ENCODE results near the gene ARL3. TPM values are rescaled to one million over a fixed set of nuclear protein-coding genes. Genes with fewer than 3 reads are reported as not detected.

ARL3 gene
- total RNA-seq, 1 experiment from 2014 or later, result 16.5 TPM

DNA sequence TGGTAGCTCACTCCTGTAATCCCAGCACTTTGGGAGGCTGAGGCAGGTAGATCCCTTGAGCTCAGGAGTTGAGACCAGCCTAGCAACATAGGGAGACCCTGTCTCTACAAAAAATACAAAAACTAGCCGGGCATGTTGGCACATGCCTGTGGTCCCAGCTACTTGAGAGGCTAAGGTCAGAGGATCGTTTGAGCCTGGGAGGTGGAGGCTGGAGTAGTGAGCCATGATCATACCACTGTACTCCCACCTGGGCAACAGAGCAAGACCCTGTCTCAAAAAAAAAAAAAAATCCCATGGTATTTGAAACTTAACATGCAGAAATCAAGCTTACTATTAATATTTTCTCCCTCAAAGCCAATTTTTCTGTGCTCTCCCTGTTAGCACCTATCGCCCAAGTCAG, 6.1 kb upstream of the ARL3 start:
- Histone ChIP-seq H2BK20ac (ENCODE audit: low read depth, low read length, poor library complexity, severe bottlenecking) (no peak overlapping the region), H4K5ac (ENCODE audit: insufficient read length, low read depth, low read length) (no peak overlapping the region), H3K23ac (ENCODE audit: insufficient read length, low read depth, low read length) (no peak overlapping the region), H3T11ph (ENCODE audit: low read length) (no peak overlapping the region), H3K27ac (ENCODE audit: insufficient read length, low read depth, low read length) (no peak overlapping the region), H2AK5ac (ENCODE audit: insufficient read length, low read length) (no peak overlapping the region), H2BK120ac (ENCODE audit: low read depth, low read length, poor library complexity, severe bottlenecking) (no peak overlapping the region), H3K9ac (ENCODE audit: extremely low read depth, insufficient read length, low read length) (no peak overlapping the region), H4K91ac (ENCODE audit: insufficient read length, low read depth, low read length) (no peak overlapping the region), H4K8ac (replicated peaks; ENCODE audit: insufficient read length, low read depth, low read length) (no peak overlapping the region), H3K79me1 (ENCODE audit: insufficient read depth, low read depth, low read length, poor library complexity, severe bottlenecking) (no peaks in the 10 kb centered on the region), H3K79me2 (ENCODE audit: insufficient read depth, low read length) (peaks cover under 1% of the 10 kb centered on the region; the same call in 1 of the 2 replicates), H3K23me2 (ENCODE audit: insufficient read length, low read depth, low read length, poor library complexity, severe bottlenecking) (peaks cover under 1% of the 10 kb centered on the region), H3K14ac (ENCODE audit: insufficient read depth, low read length) (no peak overlapping the region), H2BK12ac (ENCODE audit: insufficient read length, low read depth, low read length) (no peak overlapping the region), H2AFZ (ENCODE audit: low read length) (no peak overlapping the region), H4K20me1 (ENCODE audit: control insufficient read depth, insufficient read depth, insufficient read length) (no peaks in the 10 kb centered on the region), H3K27me3 (ENCODE audit: insufficient read depth, low read length) (no peaks in the 10 kb centered on the region), H3K9me3 (ENCODE audit: control insufficient read depth, low read depth, low read length) (no peaks in the 10 kb centered on the region), H3K18ac (ENCODE audit: insufficient read length, low read depth, low read length) (no peak overlapping the region), H2BK15ac (ENCODE audit: low read depth, low read length) (no peak overlapping the region), H3K4me2 (ENCODE audit: insufficient read depth, insufficient read length, low read length) (no peak overlapping the region), H3K4ac (ENCODE audit: low read depth, low read length) (no peak overlapping the region), H3K56ac (ENCODE audit: insufficient read length, low read depth, low read length) (no peak overlapping the region), H2BK5ac (ENCODE audit: insufficient read length, low read length) (no peak overlapping the region), H3K4me1 (ENCODE audit: insufficient read depth, low read length) (peaks cover 7% of the 10 kb centered on the region; the same call in 1 of the 2 replicates)
- Mint-ChIP-seq H3K9me3 (peaks cover 0 to 5% of the 10 kb centered on the region in 2 experiments; a peak in 2 of 5 replicates), H3K27ac (peak overlapping the region in 2 of 3 experiments; percentile 70 to 83; a peak in 4 of 7 replicates), H3K36me3 (ENCODE audit: insufficient read depth in 1 of 3, low read depth in 3 of 3) (peaks cover 16 to 60% (median 41%) of the 10 kb centered on the region in 3 experiments; a peak in 6 of 7 replicates), H3K27me3 (ENCODE audit: low read depth) (no peaks in the 10 kb centered on the region), H3K4me3 (no peak overlapping the region), H3K4me1 (peaks cover 35 to 48% of the 10 kb centered on the region in 2 experiments)
- DNase-seq, result no peak
- TF ChIP-seq, protein P1, sequence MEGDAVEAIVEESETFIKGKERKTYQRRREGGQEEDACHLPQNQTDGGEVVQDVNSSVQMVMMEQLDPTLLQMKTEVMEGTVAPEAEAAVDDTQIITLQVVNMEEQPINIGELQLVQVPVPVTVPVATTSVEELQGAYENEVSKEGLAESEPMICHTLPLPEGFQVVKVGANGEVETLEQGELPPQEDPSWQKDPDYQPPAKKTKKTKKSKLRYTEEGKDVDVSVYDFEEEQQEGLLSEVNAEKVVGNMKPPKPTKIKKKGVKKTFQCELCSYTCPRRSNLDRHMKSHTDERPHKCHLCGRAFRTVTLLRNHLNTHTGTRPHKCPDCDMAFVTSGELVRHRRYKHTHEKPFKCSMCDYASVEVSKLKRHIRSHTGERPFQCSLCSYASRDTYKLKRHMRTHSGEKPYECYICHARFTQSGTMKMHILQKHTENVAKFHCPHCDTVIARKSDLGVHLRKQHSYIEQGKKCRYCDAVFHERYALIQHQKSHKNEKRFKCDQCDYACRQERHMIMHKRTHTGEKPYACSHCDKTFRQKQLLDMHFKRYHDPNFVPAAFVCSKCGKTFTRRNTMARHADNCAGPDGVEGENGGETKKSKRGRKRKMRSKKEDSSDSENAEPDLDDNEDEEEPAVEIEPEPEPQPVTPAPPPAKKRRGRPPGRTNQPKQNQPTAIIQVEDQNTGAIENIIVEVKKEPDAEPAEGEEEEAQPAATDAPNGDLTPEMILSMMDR (conservative IDR thresholded peaks at IDR 0.05), result no peak
- WGBS (ENCODE audit: extremely low coverage, insufficient read length, low lambda C conversion rate), result no CpG with 5 or more reads among the region's 3 CpGs
